Cardiac muscle cell (in vitro differentiated cells and primary cell): ENCODE results near the gene DUSP16. TPM values are rescaled to one million over a fixed set of nuclear protein-coding genes. Genes with fewer than 3 reads are reported as not detected.

Experiments
- DNase-seq, 2 donors: peaks; one replicate each; pipeline versions ENCODE4 v3.0.0 to v3.0.0-alpha.2; 2010 to 2017; ENCODE audit warnings: low read depth in 1 of 2, low spot score in 1 of 2
- H3K27ac ChIP-seq: fragments of 200-600 bp; sonication (generic); 2 replicates; pipeline ENCODE4 v1.5.1; 2016
- H3K27me3 ChIP-seq: fragments of 200-600 bp; sonication (generic); 2 replicates; pipeline ENCODE4 v1.6.0; 2016; ENCODE audit warnings: control low read depth
- H3K36me3 ChIP-seq: fragments of 200-600 bp; sonication (generic); 2 replicates; pipeline ENCODE4 v1.5.1; 2016; ENCODE audit warnings: control low read depth
- H3K4me1 ChIP-seq: fragments of 200-600 bp; sonication (generic); 2 replicates; pipeline ENCODE4 v1.8.1; 2017; ENCODE audit warnings: low read depth, mild to moderate bottlenecking, mixed run types
- H3K4me3 ChIP-seq: fragments of 200-600 bp; sonication (generic); 2 replicates; pipeline ENCODE4 v1.5.1; 2016; ENCODE audit warnings: mild to moderate bottlenecking
- H3K9me3 ChIP-seq: fragments of 200-600 bp; sonication (generic); 2 replicates; pipeline ENCODE4 v1.5.1; 2017; ENCODE audit warnings: low read depth, mild to moderate bottlenecking, control low read depth
- polyA plus RNA-seq: library from polyadenylated mRNA; unstranded; fragments of >200 nt; fragmentation: Nextera tagmentation; extraction: Ambion mirVana; gene quantifications from 2 replicates; pipeline ENCODE4 v1.2.1, GENCODE V29; 2016
- total RNA-seq: library from RNA; depleted of rRNA; stranded (reverse); fragments of >200 nt; gene quantifications from 2 replicates; pipeline ENCODE4 v1.2.3, GENCODE V29; 2016
- TF ChIP-seq, protein P1 (sequence below): IDR thresholded peaks from 2 replicates; pipeline ENCODE4 v1.5.1; 2012; ENCODE audit warnings: low read depth, mild to moderate bottlenecking, low read length

Gene DUSP16
- total and polyA plus RNA-seq, 2 experiments from 2014 or later: 5.9 to 28.1 TPM

DNA sequence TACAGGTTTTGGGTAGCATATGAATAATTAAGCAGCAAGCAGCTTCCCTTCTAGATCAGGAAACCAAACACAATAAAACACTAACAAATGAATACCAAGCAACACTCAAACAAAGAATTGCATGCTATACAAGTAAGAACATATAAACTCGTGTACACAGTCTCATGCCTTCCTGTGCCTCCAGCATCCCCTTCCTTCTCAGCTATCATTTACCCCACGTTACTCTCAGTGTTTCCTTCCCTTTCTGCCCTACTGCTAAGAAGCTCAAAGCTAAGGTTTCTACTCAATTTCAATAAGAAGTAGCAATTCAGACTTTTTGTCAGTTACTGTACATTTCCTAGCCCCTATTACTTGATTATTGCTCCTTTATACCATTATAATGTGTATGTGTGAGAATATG, 81.0 kb downstream of the DUSP16 start:
- Histone ChIP-seq H3K27ac (no peak overlapping the region), H3K9me3 (no peaks in the 10 kb centered on the region), H3K36me3 (peaks cover 31% of the 10 kb centered on the region), H3K4me1 (no peaks in the 10 kb centered on the region), H3K4me3 (no peak overlapping the region), H3K27me3 (no peaks in the 10 kb centered on the region)
- TF ChIP-seq, protein P1, sequence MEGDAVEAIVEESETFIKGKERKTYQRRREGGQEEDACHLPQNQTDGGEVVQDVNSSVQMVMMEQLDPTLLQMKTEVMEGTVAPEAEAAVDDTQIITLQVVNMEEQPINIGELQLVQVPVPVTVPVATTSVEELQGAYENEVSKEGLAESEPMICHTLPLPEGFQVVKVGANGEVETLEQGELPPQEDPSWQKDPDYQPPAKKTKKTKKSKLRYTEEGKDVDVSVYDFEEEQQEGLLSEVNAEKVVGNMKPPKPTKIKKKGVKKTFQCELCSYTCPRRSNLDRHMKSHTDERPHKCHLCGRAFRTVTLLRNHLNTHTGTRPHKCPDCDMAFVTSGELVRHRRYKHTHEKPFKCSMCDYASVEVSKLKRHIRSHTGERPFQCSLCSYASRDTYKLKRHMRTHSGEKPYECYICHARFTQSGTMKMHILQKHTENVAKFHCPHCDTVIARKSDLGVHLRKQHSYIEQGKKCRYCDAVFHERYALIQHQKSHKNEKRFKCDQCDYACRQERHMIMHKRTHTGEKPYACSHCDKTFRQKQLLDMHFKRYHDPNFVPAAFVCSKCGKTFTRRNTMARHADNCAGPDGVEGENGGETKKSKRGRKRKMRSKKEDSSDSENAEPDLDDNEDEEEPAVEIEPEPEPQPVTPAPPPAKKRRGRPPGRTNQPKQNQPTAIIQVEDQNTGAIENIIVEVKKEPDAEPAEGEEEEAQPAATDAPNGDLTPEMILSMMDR: no peak
- no peak for DNase-seq

DNA sequence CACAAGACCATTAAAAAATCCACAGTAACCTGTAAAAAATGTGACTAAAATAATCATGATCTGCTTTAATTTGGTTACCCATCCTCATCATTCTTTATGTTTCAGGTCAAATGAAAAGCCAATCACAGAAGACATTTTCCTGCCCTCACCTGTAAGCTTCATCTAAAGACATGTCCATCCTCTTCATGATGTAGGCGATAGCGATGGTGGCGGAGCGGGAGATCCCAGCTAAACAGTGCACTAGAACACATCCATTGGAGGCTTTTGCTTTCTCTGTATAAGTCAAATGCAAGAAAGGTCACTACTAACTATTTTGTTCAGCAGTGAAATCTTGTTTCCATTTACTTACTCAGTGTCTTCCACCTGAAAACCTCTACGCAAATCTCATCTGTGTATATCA, 82.6 kb downstream of the DUSP16 start:
- Histone ChIP-seq H3K9me3 (no peaks in the 10 kb centered on the region), H3K36me3 (peaks cover 38% of the 10 kb centered on the region), H3K27ac (no peak overlapping the region), H3K4me3 (no peak overlapping the region), H3K4me1 (no peaks in the 10 kb centered on the region), H3K27me3 (no peaks in the 10 kb centered on the region)
- TF ChIP-seq, protein P1: no peak
- no peak for DNase-seq

DNA sequence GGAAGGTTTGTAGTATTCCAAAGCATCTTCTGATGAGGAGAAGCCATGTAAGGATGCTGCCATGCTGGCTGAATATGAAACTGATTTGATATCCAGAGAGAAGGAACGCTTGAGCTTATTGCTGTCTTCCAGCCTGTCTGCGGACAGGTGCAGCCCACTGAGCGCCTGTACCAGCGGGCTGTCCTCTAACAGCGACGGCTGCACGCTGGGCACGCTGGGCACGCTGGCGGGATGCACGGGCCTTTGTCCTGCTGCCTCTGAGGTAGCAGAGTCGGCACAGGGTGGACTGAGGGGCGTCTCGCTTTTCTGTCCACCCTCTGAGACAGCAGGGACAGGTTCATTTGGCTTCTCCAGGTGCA, 85.2 kb downstream of the DUSP16 start:
- Histone ChIP-seq H3K27ac (no peak overlapping the region), H3K4me3 (no peak overlapping the region), H3K27me3 (no peaks in the 10 kb centered on the region), H3K9me3 (no peaks in the 10 kb centered on the region), H3K4me1 (no peaks in the 10 kb centered on the region), H3K36me3 (peaks cover 33% of the 10 kb centered on the region)
- DNase-seq: no peak
- TF ChIP-seq, protein P1: no peak

DNA sequence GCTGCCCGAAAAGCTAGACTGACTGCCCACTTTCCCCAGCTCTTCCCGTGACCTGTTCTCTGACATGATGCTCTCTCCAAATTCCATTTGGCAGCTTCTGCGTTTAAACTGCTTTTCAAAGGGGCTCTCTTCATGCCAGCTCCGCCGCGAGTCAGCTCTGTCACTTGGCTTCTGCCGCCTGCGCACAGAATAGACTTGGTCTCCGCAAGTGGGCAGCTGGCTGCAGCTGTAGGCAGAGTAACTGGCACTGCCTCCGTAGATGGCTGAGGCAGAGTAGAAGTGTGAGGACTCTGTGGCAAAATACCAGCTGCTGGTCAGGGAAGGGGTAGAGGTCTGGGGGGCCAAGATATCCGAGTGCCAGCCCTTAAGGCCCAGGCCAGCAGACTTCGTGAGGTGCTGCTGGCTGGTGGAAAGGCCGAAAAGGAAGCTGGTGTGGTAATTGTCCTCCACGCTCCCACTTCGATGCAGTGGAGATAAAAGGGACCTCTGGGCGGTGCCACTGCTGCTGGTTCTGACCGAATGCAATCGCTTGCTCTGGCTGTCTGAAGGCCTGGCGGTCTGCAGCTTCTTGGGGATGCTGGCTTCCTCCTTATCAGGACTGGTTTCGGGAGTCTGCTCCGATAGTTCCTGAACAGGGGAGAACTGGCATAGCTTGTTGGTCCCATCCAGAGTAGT, 85.7 kb downstream of the DUSP16 start:
- H3K27me3 ChIP-seq: no peaks in the 10 kb centered on the region
- H3K36me3 ChIP-seq: peaks cover 33% of the 10 kb centered on the region
- no peak overlapping the region for H3K27ac ChIP-seq
- no peaks in the 10 kb centered on the region for H3K4me1 ChIP-seq
- TF ChIP-seq, protein P1: no peak
- no peaks in the 10 kb centered on the region for H3K9me3 ChIP-seq
- H3K4me3 ChIP-seq: no peak overlapping the region
- no peak for DNase-seq

DNA sequence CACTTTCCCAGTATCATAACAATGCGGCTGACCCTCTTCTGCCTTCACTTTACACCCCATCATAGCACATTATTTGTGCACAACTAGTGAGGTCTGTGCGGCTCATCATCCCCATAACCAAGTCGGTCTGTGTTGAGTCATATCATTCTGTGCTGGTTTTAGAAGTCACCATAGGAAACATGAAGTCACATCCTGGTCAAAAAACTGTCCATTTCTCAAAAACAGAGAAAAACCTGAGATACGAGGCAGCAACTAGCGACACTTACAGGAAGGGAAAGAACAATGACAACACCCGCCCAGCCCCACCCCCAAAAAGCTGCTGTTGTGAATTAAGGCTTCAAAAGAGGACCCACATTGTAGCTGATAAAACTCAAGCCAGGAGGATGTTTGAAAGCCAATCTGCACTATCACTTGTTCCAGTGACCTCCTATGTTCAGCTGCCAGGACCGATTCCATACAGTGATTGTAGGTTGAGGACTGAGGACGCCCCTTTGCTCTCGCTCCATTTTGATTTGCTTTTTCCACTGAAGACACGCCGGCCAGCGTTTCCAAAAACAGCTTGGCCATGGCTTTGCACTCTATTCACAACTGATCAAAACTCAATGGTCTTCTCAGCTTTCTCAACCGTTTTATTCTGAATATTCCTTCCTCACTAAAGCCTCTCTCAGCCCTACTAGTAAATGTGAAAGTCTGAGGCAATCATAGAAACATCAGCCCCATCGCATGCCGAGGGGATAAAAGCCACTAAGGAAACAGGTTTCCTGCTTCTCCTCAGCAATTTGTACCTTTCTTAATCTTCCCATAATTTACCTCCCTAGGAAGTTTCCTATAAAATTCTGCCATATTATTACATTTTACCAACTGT, 87.5 kb downstream of the DUSP16 start:
- DNase-seq: peak in 1 of 2 donors; percentile 23
- peaks cover 29% of the 10 kb centered on the region for H3K36me3 ChIP-seq
- H3K27ac ChIP-seq: no peak overlapping the region

More for the DNA sequence above, 87.5 kb downstream of the DUSP16 start:
- H3K4me3 ChIP-seq: no peak overlapping the region
- H3K9me3 ChIP-seq: no peaks in the 10 kb centered on the region
- TF ChIP-seq, protein P1: no peak
- H3K27me3 ChIP-seq: no peaks in the 10 kb centered on the region
- no peaks in the 10 kb centered on the region for H3K4me1 ChIP-seq
